GM18499 (cell line): ENCODE data around the gene HLCS.
"Not testable (repeated sequence)": the region's sequence is repeated elsewhere in the genome, so short reads cannot be mapped to it uniquely, and the experiment has no call there.

Experiments used
- ATAC-seq: cut with Tn5 transposase; IDR thresholded peaks from one replicate; pipeline ENCODE4 v1.9.1; 2021; ENCODE audit warnings: moderate number of reproducible peaks; ENCODE audit not compliant: insufficient read depth, unreplicated experiment

The HLCS gene

GRCh38 chr21:36960676-36961284 is 5.7 kb downstream of the HLCS start:
- ATAC-seq = no peak

- no peak for ATAC-seq
Measured at GRCh38 chr21:36959020-36959835, 7.2 kb downstream of the HLCS start.

GRCh38 chr21:36955783-36956182 is 10.7 kb downstream of the HLCS start:
- ATAC-seq = no peak

- ATAC-seq = not testable (repeated sequence)
Measured at GRCh38 chr21:36952331-36952730, 14.1 kb downstream of the HLCS start.

GRCh38 chr21:36949171-36950141 is 17.0 kb downstream of the HLCS start:
- ATAC-seq = no peak

GRCh38 chr21:36948686-36949085 is 17.8 kb downstream of the HLCS start:
- no peak for ATAC-seq

GRCh38 chr21:36946949-36947356 is 19.5 kb downstream of the HLCS start:
- no peak for ATAC-seq

- no peak for ATAC-seq
Measured at GRCh38 chr21:36945496-36946138, 20.9 kb downstream of the HLCS start.

GRCh38 chr21:36936361-36937135 is 29.9 kb downstream of the HLCS start:
- no peak for ATAC-seq

- ATAC-seq = no peak
Measured at GRCh38 chr21:36934864-36935420, 31.5 kb downstream of the HLCS start.

- no peak for ATAC-seq
Measured at GRCh38 chr21:36932161-36932816, 34.2 kb downstream of the HLCS start.

- ATAC-seq = no peak
Measured at GRCh38 chr21:36929622-36930021, 36.8 kb downstream of the HLCS start.

GRCh38 chr21:36928960-36929359 is 37.5 kb downstream of the HLCS start:
- ATAC-seq = no peak

- no peak for ATAC-seq
Measured at GRCh38 chr21:36927719-36928117, 38.8 kb downstream of the HLCS start.

GRCh38 chr21:36926989-36927718 is 39.3 kb downstream of the HLCS start:
- ATAC-seq = no peak

- no peak for ATAC-seq
Measured at GRCh38 chr21:36923270-36923669, 43.2 kb downstream of the HLCS start.

- ATAC-seq = no peak
Measured at GRCh38 chr21:36922861-36923260, 43.6 kb downstream of the HLCS start.

GRCh38 chr21:36918291-36918690 is 48.2 kb downstream of the HLCS start:
- ATAC-seq = no peak
